Measurements from ENCODE around the gene RGSL1.
A peak's percentile ranks its signal among the peaks of the same experiment; 100 is the strongest.

The RGSL1 gene

GRCh38 chr1:182595641-182596240 lies 145.8 kb downstream of the RGSL1 start:
- peak; percentile 69 for DNase-seq

- no peak for DNase-seq
These were observed 147.0 kb downstream of the RGSL1 start for GRCh38 chr1:182596934-182597333.

GRCh38 chr1:182598296-182598695 lies 148.3 kb downstream of the RGSL1 start:
- DNase-seq: no peak

DNA sequence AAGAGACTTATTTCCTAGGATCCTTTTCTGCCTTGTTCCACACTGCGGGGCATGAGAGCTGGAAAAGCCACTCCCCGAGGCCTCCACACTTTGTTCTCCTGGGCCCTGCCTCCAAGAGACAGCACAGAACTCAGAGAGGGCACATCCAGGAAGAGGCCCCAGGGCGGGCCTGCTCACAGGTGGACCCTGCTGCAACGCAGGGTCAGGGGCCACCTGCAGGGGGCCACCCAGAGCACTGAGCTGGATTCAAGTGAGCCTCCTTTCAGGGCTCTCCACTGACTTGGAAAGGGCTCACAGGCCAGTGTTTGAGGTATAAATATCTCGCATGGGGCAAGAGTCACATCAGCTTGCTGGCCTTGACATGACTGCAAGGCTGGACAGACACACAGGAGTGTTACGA lies 149.4 kb downstream of the RGSL1 start:
- no peak for DNase-seq

DNA sequence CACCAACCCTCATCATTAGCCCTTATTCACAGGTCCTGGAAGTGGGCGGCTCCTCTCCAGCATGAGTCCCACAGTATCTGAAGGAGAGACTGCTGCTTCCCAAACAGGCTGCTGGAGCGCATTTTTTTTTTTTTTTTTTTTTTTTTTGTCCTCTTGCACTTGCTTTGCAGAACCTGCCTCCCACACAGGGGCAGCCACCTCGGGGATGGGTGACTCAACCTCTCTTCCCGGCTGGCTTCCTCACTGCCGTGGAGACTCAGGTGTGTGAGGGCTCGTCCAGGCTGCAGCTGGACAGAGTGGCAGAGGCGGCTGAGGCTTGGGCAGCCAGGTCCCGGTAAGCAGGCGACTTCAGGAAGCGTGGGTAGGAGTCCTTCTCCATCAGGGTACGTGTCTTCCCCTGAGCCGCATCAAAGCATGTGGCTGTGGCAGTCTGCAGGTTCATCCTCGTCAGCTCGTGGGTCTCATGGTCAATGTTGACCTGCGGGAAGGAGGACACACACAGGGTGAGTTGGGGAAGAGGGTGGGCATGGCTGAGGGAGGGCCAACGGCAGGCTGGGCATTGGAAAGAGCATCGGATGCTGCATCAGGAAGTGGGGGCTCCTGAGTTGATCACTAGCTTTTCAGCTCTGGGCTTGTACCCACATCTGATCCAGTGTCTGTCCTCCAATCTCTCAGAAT lies 150.2 kb downstream of the RGSL1 start:
- DNase-seq: no peak

DNA sequence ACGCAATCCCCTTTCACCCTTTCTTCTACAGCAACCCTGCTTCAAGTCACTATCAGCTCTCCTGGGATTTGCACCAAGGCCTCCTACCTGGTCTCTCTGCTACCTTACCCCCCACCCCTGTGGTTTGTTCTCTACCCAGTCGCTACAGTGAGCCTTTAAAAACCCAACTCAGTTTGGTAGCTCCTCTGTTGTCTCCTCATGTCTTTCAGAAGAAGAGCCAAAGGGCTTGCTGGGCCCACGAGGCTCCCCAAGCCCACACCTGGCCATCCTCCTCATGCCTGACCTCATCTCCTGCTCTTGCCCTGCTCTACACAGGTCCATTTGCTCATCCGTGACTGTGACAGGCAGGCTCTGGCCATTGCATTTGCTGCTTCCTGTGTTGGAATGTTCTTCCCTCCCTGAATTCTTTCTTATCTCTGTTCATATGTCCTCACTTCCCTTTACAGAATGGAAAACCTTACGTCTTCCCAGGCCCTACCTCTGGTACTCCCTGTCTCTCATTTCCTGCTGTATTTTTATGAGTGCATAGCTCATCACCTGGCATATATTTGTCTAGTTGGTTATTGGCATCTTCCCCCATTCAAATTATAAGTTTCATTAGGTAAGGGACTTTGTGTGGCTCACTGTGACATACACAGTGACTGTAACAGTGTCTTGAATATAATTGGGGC lies 150.9 kb downstream of the RGSL1 start:
- DNase-seq: no peak

DNA sequence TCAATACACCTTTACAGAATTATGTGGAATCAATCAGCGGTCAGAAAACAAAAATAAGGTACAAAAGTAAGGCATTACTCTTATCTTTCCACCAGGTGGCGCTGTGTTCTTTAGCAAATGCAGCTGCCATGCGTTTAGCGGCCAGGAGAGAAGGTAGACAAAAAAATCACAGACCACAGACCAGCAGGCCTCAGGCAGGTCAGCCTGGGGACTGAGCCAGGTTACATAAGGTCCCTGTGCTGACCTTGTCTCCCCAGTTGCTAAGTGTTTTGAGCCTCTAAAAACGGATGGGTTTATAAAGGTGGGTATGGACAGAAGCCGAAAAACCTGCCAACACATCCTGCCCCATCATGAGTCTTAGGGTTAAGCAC lies 151.5 kb downstream of the RGSL1 start:
- peak; percentile 55 for DNase-seq

DNA sequence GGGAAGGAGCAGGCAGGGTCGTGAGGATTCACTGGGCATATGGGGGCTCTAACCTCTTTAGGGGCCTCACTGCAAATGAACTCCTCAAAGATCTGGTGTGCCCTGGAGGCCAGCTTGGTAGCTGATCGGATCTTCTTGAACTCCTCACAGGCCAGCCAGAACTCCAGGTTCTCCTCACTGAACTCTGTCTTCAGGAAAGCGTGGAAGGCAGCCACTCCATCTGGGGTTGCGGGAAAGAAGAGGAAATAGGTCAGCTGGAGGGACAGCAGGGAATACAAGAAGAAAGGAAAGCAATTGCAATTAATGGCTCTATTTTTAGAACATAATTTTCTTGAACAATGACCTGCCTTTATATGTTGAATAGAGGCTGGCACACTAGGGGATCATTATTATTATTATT lies 152.0 kb downstream of the RGSL1 start:
- DNase-seq: no peak

- no peak for DNase-seq
These were observed 153.1 kb downstream of the RGSL1 start for GRCh38 chr1:182602935-182603645.

GRCh38 chr1:182603646-182604174 lies 153.8 kb downstream of the RGSL1 start:
- DNase-seq: no peak

DNA sequence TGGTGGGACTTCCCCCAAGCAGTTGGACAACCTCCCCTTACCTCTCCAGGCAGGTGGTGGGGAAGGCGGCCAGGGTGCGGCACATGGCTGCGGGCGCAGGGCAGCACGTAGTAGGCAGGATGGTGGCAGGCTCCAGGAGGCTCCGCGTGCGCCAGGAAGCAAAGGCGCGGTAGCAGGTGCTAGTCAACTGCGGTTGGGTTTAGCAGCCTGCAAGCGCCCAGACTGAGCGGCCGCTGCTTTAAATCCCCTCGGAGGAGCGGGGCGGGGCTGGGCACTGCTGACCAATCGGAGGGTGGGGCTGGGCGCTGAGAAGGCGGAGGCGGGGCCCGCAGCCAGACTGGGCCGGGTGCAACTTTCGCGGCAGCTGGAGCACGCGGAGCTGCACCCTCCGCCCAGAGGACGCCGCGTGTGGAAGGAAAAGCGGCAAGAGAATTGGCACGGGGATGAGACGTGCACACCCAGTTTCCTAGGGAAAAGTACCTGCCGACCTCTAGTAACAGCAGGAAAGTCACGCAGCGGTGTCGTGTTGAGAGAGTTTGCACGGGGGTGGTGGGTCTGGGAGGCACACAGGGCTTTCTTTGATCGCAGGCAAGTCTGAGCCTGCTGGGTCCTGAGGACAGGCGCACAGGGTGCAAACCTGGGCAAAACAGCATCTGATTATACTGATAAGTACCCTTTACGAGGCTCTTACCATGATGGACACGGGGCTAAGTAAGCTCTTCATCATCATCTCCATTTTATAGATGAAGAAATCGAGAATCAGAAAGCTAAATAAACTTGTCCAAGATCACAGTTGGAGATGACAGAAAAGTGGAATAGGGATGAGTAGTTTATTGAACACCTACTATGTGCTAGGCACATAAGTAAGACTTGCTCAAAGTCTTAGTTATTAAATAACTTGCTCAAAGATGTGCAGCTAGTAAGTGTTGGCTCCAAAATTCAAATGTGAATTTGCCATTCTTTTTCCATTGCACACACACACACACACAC lies 154.5 kb downstream of the RGSL1 start, which contains the start of gene RGS16:
Gene RGS16 (minus strand): TSS at position 215 of the 990 bp plus-strand sequence. CDS start 130 bp downstream, at position 85.
- peak; percentile 91 for DNase-seq

GRCh38 chr1:182607566-182607965 lies 157.6 kb downstream of the RGSL1 start:
- no peak for DNase-seq

GRCh38 chr1:182608236-182608635 lies 158.3 kb downstream of the RGSL1 start:
- no peak for DNase-seq

DNA sequence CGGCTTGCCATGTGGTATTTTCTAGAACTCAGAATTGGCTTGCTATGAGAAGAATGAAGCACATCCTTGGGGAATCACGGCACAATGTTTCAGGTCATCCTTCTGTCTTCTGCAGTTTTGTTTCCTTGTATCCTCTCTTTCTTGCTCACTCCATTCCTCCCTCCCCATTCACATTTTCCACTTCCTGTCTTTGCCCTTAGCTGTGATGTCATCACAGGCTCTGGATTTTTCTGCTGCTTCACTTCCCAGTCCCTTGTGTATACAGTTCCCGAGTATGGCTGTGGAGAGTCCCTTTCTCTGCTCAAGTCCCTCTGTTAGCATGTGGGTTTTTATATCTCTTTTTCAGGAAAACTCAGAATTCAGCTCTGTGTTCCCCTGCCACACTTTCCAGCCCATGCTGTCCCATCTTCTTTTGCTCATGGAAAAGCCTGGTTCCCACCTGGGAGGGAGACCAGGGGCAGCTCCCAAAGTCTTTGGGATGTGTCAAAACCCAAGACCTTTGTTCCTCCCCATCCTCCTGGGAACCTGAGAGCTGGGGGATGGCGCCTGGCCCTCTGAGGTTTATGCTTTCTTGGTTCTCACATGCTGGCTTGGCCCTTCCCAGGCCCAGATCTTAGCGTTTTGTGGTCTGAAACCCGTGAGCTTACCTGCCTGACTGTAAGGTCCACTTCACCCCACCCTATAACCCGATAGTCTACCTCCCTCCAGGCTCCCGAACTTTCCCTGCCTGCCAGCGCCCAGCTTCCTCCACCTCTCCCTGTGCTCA lies 159.1 kb downstream of the RGSL1 start:
- DNase-seq: no peak

Measured in activated CD4-positive, alpha-beta T cell treated with anti-CD3 and anti-CD28 coated beads, Interleukin-2, amount 50 U/mL, for 1 hour (primary cell).